NCI-H146 treated with DMSO at 0.1 percent for 48 hours (cell line): ENCODE measurements around the gene ADGRA3.

Source experiments
- DNase-seq: peaks from one replicate; lab custom pipeline; 2025; ENCODE audit not compliant: unreplicated experiment; lab: John Stamatoyannopoulos, UW

The ADGRA3 gene, protein sequence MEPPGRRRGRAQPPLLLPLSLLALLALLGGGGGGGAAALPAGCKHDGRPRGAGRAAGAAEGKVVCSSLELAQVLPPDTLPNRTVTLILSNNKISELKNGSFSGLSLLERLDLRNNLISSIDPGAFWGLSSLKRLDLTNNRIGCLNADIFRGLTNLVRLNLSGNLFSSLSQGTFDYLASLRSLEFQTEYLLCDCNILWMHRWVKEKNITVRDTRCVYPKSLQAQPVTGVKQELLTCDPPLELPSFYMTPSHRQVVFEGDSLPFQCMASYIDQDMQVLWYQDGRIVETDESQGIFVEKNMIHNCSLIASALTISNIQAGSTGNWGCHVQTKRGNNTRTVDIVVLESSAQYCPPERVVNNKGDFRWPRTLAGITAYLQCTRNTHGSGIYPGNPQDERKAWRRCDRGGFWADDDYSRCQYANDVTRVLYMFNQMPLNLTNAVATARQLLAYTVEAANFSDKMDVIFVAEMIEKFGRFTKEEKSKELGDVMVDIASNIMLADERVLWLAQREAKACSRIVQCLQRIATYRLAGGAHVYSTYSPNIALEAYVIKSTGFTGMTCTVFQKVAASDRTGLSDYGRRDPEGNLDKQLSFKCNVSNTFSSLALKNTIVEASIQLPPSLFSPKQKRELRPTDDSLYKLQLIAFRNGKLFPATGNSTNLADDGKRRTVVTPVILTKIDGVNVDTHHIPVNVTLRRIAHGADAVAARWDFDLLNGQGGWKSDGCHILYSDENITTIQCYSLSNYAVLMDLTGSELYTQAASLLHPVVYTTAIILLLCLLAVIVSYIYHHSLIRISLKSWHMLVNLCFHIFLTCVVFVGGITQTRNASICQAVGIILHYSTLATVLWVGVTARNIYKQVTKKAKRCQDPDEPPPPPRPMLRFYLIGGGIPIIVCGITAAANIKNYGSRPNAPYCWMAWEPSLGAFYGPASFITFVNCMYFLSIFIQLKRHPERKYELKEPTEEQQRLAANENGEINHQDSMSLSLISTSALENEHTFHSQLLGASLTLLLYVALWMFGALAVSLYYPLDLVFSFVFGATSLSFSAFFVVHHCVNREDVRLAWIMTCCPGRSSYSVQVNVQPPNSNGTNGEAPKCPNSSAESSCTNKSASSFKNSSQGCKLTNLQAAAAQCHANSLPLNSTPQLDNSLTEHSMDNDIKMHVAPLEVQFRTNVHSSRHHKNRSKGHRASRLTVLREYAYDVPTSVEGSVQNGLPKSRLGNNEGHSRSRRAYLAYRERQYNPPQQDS (N-terminal part only)

DNA sequence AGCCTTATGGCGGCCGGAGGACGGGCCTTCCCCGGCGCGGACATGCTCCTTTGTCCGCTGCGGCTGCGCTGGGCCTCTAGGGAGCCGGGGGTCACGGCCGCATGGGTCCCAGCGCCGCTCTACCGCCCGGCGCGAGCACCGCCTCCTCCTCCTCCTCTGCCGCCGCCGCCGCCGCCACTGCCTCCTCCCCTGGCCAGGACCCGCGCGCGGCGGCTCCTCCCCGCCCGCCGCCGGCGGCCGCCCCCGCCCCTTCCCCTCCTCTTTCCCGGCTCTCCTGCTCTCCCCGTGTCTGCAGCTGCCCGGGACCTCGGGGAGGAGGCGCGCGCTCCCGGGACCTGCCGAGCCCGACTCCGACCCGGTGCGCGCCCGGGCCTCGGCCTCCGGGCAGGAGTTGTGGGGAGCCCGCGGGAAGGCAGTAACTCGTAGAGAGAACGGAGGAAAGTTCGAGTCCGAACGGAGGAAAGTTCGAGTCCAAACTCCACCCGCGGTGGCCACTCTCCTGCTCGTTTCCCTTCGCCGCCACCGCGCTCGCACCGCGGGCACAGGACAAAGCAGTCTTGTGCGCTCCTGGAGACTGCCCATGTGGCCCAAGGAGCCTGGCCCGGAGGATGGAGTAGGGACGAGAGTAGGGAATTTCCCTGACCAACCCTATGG, at the start of gene ADGRA3:
TSS of gene ADGRA3 (minus strand) at position 179 of the 654 bp plus-strand sequence. CDS start 282 bp downstream, outside the sequence.
- DNase-seq, result peak; percentile 49

DNA sequence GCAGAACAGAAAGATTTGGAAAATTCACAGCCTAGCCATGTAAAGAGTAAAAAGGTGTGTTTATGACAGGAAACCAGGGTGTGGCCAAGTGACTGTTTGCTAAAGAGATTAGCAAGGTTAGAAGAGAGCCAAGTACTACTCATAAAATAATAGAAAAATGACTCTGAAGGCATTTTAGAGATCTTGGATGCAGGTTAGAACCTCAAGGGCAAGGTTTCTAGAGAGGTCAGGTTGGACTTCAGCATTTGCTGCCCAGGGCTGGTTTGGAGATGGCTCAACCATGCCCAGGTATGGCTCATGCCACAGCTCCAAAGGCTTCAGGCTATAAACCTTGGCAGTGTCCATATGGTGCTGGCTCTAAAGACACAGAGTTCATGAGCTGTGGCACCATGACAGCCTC, 40.6 kb upstream of the ADGRA3 start:
- no peak for DNase-seq

DNA sequence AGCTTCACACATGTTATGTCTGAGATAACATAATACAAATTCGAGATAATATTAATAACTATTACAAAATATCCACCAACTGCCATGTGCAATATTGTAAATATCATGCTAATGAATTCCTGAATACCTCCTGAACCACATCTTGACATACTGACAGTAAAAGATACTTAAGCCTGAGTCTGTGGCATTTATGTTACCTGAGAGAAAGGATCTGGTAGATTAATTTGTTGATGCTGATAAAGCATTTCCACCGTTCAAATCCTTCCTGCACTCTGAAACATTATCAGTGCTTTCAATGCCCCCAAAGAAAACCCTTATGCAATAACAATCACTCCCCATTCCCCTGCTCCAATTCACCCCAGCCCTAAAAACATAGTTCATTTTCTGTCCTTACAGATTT, 38.8 kb upstream of the ADGRA3 start:
- no peak for DNase-seq

DNA sequence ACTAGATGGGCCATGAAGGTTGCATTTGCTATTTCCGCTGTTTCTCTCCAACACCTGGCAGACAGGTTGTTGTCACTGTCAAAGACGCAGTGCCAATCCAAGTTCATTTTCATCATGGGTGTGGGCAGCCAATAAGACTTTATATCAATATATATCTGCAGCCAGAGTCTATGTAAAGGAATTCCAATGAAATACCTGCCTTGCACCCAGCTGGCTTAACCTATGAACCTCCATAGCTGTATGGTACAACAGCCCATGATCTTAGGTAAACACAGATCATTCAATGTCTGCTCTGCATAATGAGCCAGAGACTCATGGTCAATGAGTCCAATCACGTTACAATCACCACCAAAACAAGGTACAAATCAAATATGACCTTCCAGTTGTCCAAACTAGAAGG, 37.7 kb upstream of the ADGRA3 start:
- no peak for DNase-seq

DNA sequence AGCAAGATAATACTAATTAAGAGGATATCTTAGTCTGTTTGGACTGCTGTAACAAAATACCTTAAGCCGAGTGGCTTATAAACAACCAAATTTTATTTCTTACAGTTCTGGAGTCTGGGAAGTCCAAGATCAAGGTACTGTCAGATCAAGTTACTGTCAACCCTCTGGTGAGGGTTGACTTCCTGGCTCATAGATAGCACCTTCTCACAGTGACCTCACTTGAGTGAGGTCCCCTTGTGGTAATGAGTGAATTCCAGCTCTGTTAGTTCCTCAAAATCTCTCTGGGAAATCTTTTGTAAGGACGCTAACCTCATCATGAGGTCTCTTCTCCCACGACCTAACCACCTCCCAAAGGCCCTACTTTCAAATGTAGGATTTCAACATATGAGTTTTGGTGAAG, 36.9 kb upstream of the ADGRA3 start:
- DNase-seq, result no peak

DNA sequence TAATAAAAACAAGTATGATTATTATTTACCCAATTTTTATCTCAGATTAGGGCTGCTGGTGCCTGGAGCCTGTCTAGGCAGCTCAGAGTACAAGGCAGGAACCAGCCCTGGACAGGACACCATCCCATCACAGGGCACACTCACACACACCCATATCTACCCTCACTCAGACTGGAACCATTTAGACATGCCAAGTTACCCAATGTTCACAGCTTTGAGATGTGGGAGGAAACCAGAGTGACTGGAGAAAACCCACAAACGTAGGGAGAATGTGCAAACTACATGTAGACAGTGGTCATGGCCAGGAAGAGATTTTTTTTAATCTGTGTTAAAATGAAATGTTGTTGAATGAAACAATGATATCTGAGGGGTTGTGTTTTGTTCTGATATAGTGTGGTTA, 35.7 kb upstream of the ADGRA3 start:
- DNase-seq, result no peak

DNA sequence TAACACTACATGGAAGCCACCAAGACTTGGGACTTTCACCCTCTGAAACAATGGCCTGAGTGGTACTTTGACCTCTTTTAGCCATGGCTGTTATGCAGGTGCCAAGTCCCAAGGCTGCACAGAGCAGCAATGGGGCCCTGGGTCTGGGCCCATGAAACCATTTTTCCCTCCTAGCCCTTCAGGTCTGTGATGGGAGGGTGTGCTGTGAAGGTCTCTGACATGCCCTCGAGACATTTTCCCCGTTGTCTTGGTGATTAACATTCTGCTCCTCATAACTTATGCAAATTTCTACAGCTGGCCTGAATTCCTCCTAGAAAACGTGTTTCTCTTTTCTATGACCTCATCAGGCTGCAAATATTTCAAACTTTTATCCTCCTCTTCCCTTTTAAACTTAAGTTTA, 30.4 kb upstream of the ADGRA3 start:
- DNase-seq, result no peak

DNA sequence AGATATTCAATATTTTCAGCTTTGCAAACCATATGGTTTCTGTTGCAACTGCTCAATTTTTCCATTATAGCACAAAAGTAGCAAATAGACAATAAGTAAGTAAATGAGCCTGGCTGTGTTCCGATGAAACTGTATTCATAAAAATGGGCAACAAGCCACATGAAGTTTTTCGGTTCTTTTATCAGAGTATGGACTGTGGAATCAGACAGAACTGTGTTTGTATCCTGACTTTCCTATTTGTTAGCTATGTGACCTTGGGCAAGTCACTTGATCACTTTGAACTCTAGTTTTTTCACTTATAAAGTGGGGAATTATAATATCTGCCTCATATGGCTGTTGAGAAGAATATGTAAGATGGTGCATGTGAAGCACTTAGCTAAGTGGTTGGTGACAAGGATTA, 23.4 kb upstream of the ADGRA3 start:
- DNase-seq, result no peak

DNA sequence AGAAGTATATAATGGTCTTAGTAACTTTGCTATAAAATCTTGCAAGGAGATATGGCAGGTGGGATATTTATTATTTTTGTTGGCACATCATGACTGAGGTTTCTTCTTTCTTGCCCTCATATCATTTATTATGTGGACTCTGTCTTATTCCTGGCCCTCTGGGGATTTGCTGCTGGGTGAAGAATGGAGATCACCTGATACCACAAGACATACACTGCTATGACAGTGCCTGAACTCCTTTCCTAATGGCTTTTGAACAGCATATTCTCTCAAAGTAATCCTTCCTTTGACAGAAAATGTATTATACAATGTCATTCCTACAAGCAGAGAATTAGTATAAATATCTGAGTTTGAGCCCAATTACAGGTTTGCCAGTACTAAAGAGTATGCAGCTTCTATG, 22.0 kb upstream of the ADGRA3 start:
- no peak for DNase-seq

DNA sequence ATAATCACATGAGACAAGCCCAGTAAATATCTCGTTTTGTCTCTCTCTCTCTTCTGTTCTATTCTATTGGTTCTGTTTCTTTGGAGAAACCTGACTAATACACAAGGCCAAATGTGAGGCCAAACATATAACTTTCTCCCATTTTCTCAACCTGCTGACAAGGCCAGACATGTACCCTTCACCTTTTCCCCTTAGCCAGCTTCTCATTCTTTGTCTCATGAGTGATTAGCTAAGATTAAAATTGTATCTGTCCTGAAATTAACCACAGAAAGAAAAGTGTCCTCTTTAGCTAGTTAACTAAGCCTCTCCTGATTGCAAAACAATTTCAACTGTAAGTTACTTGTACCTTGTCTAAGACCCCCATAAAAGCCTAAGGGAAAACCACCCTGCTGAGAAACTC, 18.5 kb upstream of the ADGRA3 start:
- DNase-seq, result no peak

DNA sequence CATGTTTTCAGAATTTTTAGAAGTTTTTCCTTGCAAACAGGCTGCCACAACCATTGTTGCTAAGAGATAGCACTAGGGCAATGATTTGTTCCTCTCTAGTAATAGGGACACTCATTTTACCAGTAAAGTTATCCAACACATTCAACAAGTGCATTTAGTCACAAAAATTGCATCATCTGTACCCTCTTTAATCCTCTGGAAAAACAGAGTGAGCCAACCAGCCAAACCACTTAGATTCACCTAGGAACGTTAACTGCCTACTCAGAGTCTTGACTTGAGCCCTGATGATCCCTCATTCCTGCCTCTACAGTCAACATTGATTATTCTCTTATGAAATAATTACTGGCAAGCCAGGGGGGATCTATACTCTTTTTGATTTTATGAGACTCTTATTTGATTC, 17.0 kb upstream of the ADGRA3 start:
- DNase-seq, result no peak

DNA sequence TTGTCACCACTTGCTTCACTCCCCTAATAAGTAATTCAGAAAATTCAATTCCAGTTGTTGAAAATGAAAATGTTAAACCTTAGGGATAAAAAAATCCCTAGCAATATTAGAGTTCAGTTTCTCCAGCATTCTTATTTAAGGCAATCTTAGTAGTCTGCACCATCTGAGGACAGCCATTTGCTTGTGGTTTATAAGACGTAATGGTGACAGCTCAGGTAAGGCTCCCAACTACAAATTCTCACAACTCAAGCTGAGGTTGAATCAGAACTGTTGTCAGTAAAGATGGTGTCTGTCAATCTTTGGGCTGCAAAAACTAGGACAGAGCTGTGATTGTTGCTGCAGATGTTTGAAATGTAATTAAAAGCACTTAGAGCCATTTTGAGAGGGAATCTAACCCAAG, 16.3 kb upstream of the ADGRA3 start:
- no peak for DNase-seq

DNA sequence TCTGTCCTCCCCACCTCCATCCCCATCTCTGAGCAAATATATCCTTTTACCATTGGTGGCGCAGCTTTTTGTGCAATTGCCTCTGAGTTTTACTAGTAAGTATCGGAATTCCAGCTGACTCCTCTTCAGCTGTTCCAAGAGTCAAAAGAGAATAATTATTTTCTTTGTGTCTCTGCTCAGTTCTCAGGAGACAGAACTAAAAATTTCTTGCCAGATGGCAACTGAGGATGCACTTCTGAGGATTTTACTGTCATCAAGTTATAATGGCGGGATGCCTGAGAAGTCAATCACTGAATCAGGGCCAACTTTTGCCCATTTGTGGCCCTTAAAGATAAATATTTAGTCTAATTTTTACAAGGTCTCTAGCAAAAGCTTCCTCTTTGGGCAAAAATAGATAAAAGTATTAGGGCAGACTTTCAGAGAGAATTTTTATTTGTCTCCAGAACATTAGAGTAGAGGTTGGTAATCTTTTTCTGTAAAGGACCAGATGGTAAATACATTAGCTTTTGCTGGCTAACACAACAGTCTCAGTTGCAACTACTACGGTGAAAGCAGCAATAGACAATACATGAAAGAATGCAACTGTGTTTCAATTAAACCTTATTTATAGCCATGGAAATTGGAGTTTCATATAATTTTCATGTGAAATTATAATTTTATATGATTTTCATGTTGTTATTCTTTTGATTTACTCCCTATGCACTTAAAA, 15.6 kb upstream of the ADGRA3 start:
- no peak for DNase-seq

DNA sequence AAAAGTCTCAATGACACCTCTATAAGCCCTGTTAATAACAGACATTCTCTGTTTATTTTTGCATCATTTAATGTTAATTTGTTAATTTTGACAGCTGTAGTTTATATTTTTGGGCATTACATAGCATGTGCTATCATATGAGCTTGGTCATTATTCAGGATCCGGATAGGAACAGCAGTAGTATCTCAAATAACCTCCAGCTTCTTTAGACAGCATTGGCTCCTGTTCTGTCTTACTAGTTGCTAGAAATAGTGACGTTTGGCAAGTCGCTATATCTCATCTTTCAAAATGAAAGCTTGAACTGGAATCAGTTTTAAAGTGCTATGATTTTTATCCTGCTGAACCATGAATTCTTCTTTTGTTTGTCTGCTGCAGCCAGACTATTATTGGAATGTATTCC, 9.0 kb upstream of the ADGRA3 start:
- DNase-seq, result no peak

DNA sequence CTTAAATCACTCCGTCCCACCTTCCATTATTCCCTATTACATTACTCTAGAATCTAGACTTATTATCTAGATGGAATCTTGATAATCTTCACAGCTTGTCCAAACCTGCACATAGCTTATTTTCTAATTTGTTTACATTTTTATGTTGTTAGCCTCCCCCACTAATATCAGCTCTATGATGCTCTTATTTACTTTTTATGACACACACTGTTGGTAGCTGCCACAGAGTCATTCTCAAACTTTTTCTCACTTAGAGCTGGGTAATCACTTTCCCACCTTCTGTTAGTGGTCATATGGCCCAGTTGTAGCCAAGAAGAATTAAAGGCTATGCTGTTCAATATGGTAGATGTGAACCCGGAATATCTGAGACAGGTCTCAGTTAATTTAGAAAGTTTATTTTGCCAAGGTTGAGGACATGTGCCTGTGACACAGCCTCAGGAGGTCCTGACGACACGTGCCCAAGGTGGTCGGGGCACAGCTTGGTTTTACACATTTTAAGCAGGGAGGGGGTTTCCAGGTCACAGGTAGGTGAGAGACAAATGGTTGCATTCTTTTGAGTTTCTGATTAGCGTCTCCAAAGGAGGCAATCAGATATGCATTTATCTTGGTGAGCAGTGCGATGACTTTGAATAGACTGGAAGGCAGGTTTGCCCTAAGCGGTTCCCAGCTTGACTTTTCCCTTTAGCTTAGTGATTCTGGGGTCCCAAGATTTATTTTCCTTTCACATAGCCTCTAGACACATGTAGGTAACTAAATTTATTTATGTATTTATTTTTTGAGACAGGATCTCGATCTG, 7.0 kb upstream of the ADGRA3 start:
- DNase-seq, result no peak

DNA sequence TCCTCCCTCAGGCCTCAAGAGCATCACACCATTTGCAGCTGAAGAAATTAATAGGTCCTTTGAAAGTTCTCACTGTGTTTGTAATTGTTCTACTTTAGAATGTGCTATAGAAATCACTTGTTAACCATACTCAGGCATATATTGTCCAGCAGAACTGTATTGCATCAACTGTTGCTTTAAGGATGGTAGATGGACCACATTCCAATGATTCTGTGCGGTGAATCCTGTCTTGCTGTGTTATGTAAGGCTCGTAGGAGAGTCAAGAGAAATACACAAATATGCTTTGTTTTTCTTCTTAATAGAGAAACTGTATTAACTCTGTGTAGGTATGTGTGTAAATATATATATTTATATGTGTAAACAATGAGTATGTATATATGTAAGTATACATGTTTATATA, 6.3 kb upstream of the ADGRA3 start:
- DNase-seq, result no peak

DNA sequence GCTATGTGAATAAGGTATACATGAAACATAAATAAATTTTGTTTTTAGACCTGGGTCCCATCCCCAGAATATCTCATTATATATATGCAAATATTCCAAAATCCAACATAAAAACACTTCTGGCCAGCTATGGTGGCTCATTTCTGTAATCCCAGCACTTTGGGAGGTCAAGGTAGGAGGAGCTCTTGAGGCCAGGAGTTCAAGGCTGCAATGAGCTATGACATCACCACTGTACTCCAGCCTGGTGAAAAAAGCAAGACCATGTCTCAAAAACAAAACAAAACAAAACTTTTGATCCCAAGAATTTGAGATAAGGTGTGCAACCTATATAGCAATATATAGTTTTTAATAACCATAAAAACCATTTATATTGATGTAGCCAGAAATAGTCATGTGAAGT, 5.4 kb upstream of the ADGRA3 start:
- no peak for DNase-seq

DNA sequence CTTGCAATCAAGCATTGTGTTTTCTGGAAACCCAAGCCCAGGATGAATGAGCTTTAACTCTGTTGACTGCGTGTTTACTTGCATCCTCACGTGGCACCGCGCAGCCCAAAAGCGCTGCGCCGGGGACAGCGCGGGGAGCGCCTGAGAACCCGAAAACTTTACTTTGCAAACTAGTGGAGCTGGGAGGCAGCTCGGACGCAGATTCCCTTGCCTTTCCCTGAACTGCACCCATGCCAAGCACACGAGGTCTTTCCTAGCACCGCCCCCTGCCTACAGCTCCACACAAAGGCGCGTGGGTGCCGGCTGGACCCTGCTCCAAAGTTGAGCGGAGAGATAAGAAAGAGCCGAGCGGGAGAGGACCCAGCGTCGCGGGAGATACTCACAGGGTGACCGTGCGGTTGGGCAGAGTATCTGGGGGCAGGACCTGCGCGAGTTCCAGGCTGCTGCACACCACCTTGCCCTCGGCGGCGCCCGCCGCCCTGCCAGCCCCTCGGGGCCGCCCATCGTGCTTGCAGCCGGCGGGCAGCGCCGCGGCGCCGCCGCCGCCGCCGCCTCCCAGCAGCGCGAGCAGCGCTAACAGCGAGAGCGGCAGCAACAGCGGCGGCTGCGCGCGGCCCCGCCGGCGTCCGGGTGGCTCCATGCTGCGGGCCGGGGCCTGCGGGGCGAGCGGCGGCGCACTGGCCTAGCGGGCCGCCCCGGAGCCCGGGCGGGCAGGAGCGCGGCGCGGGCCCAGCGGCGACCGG, 550 bp downstream of the ADGRA3 start:
- peak; percentile 49 for DNase-seq

DNA sequence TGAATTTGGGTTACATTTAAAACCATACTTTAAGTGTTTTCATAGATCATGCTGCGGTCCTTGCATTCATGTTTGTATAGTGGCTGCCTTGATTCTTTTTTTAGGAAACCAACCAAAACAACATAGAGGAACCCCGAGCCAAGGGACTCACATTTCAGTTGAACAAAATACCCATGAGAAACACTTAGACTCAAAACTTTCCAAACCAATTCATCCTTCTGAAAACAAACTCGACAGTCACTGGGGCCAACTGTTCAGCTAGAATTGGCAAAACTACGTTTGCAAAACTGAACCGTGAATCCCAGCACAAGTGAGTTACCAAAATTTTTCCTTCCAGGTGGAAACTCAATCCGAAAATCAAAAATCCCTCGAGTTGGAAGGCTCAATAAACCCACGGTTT, 1.4 kb downstream of the ADGRA3 start:
- DNase-seq, result no peak
